GM12878 (cell line): ENCODE data around the gene KRTAP5-4.

Experiments
- CHD2 ChIP-seq: IDR thresholded peaks from 2 replicates; pipeline ENCODE4 v1.6.1; 2011; ENCODE audit warnings: low read depth, low read length, improper control_type of control experiment, borderline replicate concordance
- CHD4 ChIP-seq: fragments of 200-600 bp; sonication (generic); IDR thresholded peaks from 2 replicates; pipeline ENCODE4 v1.6.1; 2016; ENCODE audit warnings: mild to moderate bottlenecking
- GABPA ChIP-seq: IDR thresholded peaks from 2 replicates; pipeline ENCODE4 v1.6.1; 2014; ENCODE audit warnings: antibody characterized with exemption, low read depth, mild to moderate bottlenecking, inconsistent platforms
- KDM1A ChIP-seq: fragments of 200-600 bp; sonication (generic); IDR thresholded peaks from 2 replicates; pipeline ENCODE4 v1.6.1; 2016; ENCODE audit warnings: borderline replicate concordance
- NR2C2 ChIP-seq: IDR thresholded peaks from 2 replicates; pipeline ENCODE4 v1.6.1; 2011; ENCODE audit warnings: borderline replicate concordance, low read depth; ENCODE audit not compliant: control insufficient read depth, insufficient read length
- NRF1 ChIP-seq: conservative IDR thresholded peaks from 2 replicates; pipeline ENCODE4 v1.6.1; 2011; ENCODE audit warnings: mild to moderate bottlenecking, low read depth, low read length, improper control_type of control experiment
- POLR2A ChIP-seq: IDR thresholded peaks from 2 replicates; pipeline ENCODE4 v1.6.1; 2011; ENCODE audit warnings: low read depth, mild to moderate bottlenecking, low read length
- RAD21 ChIP-seq: IDR thresholded peaks from 2 replicates; pipeline ENCODE4 v1.6.1; 2011; ENCODE audit warnings: mild to moderate bottlenecking, low read depth, low read length, moderate library complexity; ENCODE audit not compliant: insufficient read depth
- RCOR1 ChIP-seq: conservative IDR thresholded peaks from 2 replicates; pipeline ENCODE4 v1.6.1; 2012; ENCODE audit warnings: low read depth, low read length, improper control_type of control experiment
- YY1 ChIP-seq: IDR thresholded peaks from 2 replicates; pipeline ENCODE4 v1.6.1; 2011; ENCODE audit warnings: low read depth, mild to moderate bottlenecking, low read length
- TF ChIP-seq, protein P1 (sequence below), 3 experiments: IDR thresholded peaks in 2 of 3; conservative IDR thresholded peaks in 1 of 3; 2 replicates each; pipeline ENCODE4 v1.5.1; 2011; ENCODE audit warnings: low read depth in 3 of 3, low read length in 3 of 3, mild to moderate bottlenecking in 3 of 3, control low read depth in 2 of 3, moderate library complexity in 2 of 3, inconsistent platforms in 1 of 3, mixed read lengths in 1 of 3; ENCODE audit not compliant: control insufficient read depth in 2 of 3, insufficient read depth in 1 of 3; ENCODE audit errors: extremely low read depth in 1 of 3
- TF ChIP-seq, protein P2 (sequence below): fragments of 450-650 bp; IDR thresholded peaks from 2 replicates; pipeline ENCODE4 v1.6.1; 2018; ENCODE audit warnings: borderline replicate concordance, mild to moderate bottlenecking; ENCODE audit not compliant: partially characterized antibody
- TF ChIP-seq, protein P3 (sequence below): IDR thresholded peaks from 2 replicates; pipeline ENCODE4 v1.6.1; 2012; ENCODE audit warnings: mild to moderate bottlenecking, low read depth, low read length

DNA sequence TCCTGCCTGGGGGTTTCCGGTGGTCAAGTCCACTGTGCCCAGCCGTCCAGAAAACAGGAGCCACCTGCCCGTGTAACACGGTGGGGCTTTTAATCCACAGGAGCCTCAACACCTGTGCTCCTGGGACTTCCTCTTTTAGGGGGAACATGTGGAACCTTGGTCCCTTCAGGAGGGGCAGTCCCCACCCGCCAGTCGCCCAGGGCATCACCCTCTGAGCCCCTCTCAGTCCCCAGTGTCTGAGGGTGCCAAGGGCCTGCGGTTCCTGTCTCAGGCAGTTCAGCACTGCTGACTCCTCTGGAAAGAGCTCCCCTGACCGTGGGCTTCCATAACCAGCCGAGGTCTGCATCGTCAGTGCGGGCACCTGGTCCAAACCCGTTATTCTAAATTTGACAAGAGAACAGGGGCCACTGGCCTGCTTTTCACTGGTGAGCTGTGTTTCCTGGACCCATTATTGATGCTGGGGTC is 23.5 kb upstream of the KRTAP5-4 start:
- TF ChIP-seq NRF1 (no peak), RCOR1 (no peak), CHD4 (no peak), POLR2A (no peak), YY1 (no peak), CHD2 (no peak), RAD21 (no peak), NR2C2 (no peak), KDM1A (no peak), GABPA (no peak)
- TF ChIP-seq, protein P1, sequence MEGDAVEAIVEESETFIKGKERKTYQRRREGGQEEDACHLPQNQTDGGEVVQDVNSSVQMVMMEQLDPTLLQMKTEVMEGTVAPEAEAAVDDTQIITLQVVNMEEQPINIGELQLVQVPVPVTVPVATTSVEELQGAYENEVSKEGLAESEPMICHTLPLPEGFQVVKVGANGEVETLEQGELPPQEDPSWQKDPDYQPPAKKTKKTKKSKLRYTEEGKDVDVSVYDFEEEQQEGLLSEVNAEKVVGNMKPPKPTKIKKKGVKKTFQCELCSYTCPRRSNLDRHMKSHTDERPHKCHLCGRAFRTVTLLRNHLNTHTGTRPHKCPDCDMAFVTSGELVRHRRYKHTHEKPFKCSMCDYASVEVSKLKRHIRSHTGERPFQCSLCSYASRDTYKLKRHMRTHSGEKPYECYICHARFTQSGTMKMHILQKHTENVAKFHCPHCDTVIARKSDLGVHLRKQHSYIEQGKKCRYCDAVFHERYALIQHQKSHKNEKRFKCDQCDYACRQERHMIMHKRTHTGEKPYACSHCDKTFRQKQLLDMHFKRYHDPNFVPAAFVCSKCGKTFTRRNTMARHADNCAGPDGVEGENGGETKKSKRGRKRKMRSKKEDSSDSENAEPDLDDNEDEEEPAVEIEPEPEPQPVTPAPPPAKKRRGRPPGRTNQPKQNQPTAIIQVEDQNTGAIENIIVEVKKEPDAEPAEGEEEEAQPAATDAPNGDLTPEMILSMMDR (IDR thresholded peaks at IDR 0.05 in 2 of 3, conservative IDR thresholded peaks at IDR 0.05 in 1 of 3; ENCODE audit: control insufficient read depth in 2 of 3, extremely low read depth in 1 of 3, insufficient read depth in 1 of 3, low read depth in 3 of 3, low read length in 3 of 3): no peak
- TF ChIP-seq, protein P2, sequence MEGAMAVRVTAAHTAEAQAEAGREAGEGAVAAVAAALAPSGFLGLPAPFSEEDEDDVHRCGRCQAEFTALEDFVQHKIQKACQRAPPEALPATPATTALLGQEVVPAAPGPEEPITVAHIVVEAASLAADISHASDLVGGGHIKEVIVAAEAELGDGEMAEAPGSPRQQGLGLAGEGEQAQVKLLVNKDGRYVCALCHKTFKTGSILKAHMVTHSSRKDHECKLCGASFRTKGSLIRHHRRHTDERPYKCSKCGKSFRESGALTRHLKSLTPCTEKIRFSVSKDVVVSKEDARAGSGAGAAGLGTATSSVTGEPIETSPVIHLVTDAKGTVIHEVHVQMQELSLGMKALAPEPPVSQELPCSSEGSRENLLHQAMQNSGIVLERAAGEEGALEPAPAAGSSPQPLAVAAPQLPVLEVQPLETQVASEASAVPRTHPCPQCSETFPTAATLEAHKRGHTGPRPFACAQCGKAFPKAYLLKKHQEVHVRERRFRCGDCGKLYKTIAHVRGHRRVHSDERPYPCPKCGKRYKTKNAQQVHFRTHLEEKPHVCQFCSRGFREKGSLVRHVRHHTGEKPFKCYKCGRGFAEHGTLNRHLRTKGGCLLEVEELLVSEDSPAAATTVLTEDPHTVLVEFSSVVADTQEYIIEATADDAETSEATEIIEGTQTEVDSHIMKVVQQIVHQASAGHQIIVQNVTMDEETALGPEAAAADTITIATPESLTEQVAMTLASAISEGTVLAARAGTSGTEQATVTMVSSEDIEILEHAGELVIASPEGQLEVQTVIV: no peak
- TF ChIP-seq, protein P3, sequence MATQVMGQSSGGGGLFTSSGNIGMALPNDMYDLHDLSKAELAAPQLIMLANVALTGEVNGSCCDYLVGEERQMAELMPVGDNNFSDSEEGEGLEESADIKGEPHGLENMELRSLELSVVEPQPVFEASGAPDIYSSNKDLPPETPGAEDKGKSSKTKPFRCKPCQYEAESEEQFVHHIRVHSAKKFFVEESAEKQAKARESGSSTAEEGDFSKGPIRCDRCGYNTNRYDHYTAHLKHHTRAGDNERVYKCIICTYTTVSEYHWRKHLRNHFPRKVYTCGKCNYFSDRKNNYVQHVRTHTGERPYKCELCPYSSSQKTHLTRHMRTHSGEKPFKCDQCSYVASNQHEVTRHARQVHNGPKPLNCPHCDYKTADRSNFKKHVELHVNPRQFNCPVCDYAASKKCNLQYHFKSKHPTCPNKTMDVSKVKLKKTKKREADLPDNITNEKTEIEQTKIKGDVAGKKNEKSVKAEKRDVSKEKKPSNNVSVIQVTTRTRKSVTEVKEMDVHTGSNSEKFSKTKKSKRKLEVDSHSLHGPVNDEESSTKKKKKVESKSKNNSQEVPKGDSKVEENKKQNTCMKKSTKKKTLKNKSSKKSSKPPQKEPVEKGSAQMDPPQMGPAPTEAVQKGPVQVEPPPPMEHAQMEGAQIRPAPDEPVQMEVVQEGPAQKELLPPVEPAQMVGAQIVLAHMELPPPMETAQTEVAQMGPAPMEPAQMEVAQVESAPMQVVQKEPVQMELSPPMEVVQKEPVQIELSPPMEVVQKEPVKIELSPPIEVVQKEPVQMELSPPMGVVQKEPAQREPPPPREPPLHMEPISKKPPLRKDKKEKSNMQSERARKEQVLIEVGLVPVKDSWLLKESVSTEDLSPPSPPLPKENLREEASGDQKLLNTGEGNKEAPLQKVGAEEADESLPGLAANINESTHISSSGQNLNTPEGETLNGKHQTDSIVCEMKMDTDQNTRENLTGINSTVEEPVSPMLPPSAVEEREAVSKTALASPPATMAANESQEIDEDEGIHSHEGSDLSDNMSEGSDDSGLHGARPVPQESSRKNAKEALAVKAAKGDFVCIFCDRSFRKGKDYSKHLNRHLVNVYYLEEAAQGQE: no peak
